OCI-LY1 (cell line): Measurements from ENCODE around the gene SMAD9.

ENCODE experiments used
- H2AFZ ChIP-seq: fragments of 200-600 bp; sonication (generic), shearing (Covaris generic); 2 replicates; pipeline ENCODE4 v1.6.0; 2014; ENCODE audit warnings: antibody characterized with exemption, mild to moderate bottlenecking, low read length
- H3F3A ChIP-seq: fragments of 200-600 bp; sonication (generic), shearing (Covaris generic); 2 replicates; pipeline ENCODE4 v1.6.0; 2014; ENCODE audit warnings: mild to moderate bottlenecking, antibody characterized with exemption, low read length, moderate library complexity; ENCODE audit not compliant: insufficient read depth
- H3K27ac ChIP-seq: fragments of 200-600 bp; sonication (generic); 2 replicates; pipeline ENCODE4 v1.5.1; 2014; ENCODE audit warnings: low read length, mixed run types, mild to moderate bottlenecking, low read depth; ENCODE audit not compliant: poor library complexity, severe bottlenecking
- H3K27me3 ChIP-seq: fragments of 200-600 bp; sonication (generic); 2 replicates; pipeline ENCODE4 v1.6.0; 2014; ENCODE audit warnings: antibody characterized with exemption, mild to moderate bottlenecking, low read length, moderate library complexity; ENCODE audit not compliant: insufficient read depth
- H3K36me3 ChIP-seq: fragments of 200-600 bp; sonication (generic); 2 replicates; pipeline ENCODE4 v1.6.1; 2014; ENCODE audit warnings: mild to moderate bottlenecking, antibody characterized with exemption, low read length, moderate library complexity, mixed read lengths; ENCODE audit not compliant: insufficient read depth
- H3K4me1 ChIP-seq: fragments of 200-600 bp; sonication (generic); 2 replicates; pipeline ENCODE4 v1.5.1; 2014; ENCODE audit warnings: mild to moderate bottlenecking, low read length, moderate library complexity; ENCODE audit not compliant: insufficient read depth, severe bottlenecking
- H3K4me2 ChIP-seq: fragments of 200-600 bp; sonication (generic), shearing (Covaris generic); 2 replicates; pipeline ENCODE4 v1.6.1; 2014; ENCODE audit warnings: low read length
- H3K4me3 ChIP-seq: fragments of 200-600 bp; sonication (generic); 2 replicates; pipeline ENCODE4 v1.5.1; 2014; ENCODE audit warnings: low read length, low read depth, mild to moderate bottlenecking, mixed read lengths; ENCODE audit not compliant: poor library complexity, severe bottlenecking
- H3K79me2 ChIP-seq: fragments of 200-600 bp; shearing (Covaris generic); 2 replicates; pipeline ENCODE4 v1.6.1; 2016; ENCODE audit warnings: mixed run types, low read length, mixed read lengths; ENCODE audit not compliant: insufficient read depth
- H3K9ac ChIP-seq: fragments of 200-600 bp; sonication (generic), shearing (Covaris generic); 2 replicates; pipeline ENCODE4 v1.6.1; 2014; ENCODE audit warnings: mild to moderate bottlenecking, low read length, mixed read lengths
- H3K9me2 ChIP-seq: fragments of 200-600 bp; sonication (generic), shearing (Covaris generic); 2 replicates; pipeline ENCODE4 v1.6.1; 2014; ENCODE audit warnings: low read depth, mild to moderate bottlenecking, low read length, mixed read lengths
- H3K9me3 ChIP-seq: fragments of 200-600 bp; shearing (Covaris generic); 2 replicates; pipeline ENCODE4 v1.6.1; 2014; ENCODE audit warnings: low read length, mixed read lengths
- H4K20me1 ChIP-seq: fragments of 200-600 bp; sonication (generic), shearing (Covaris generic); 2 replicates; pipeline ENCODE4 v1.6.0; 2016; ENCODE audit warnings: mild to moderate bottlenecking, low read length; ENCODE audit not compliant: insufficient read depth
- CTCF ChIP-seq: fragments of 200-600 bp; sonication (generic), shearing (Covaris generic); IDR thresholded peaks from 2 replicates; pipeline ENCODE4 v1.5.1; 2017; ENCODE audit warnings: mild to moderate bottlenecking, antibody characterized with exemption, low read length, moderate library complexity, mixed read lengths
- EZH2 ChIP-seq: fragments of 200-600 bp; sonication (generic), shearing (Covaris generic); IDR thresholded peaks from 2 replicates; pipeline ENCODE4 v1.8.0; 2017; ENCODE audit warnings: borderline replicate concordance, mixed run types, mild to moderate bottlenecking, antibody characterized with exemption, low read length, moderate library complexity, mixed read lengths

Gene SMAD9

GRCh38 chr13:36891752-36892151 is 28.3 kb downstream of the SMAD9 start:
- no peaks in the 10 kb centered on the region for H3K9me2 ChIP-seq
- no peak overlapping the region for H2AFZ ChIP-seq
- H3K4me1 ChIP-seq: no peaks in the 10 kb centered on the region
- no peaks in the 10 kb centered on the region for H3K79me2 ChIP-seq
- TF ChIP-seq EZH2 (no peak), CTCF (no peak)
- H3K4me2 ChIP-seq: no peak overlapping the region
- no peak overlapping the region for H3K27ac ChIP-seq
- no peaks in the 10 kb centered on the region for H4K20me1 ChIP-seq
- no peaks in the 10 kb centered on the region for H3K36me3 ChIP-seq
- no peak overlapping the region for H3K4me3 ChIP-seq
- H3K9me3 ChIP-seq: no peaks in the 10 kb centered on the region
- H3F3A ChIP-seq: no peaks in the 10 kb centered on the region
- H3K27me3 ChIP-seq: no peaks in the 10 kb centered on the region
- no peak overlapping the region for H3K9ac ChIP-seq

GRCh38 chr13:36888645-36889044 is 31.4 kb downstream of the SMAD9 start:
- Histone ChIP-seq H3F3A (no peaks in the 10 kb centered on the region), H3K4me1 (no peaks in the 10 kb centered on the region), H3K27ac (no peak overlapping the region), H3K4me3 (no peak overlapping the region), H3K79me2 (no peaks in the 10 kb centered on the region), H3K4me2 (no peak overlapping the region), H2AFZ (no peak overlapping the region), H3K27me3 (no peaks in the 10 kb centered on the region), H3K9me2 (no peaks in the 10 kb centered on the region), H4K20me1 (no peaks in the 10 kb centered on the region), H3K9ac (no peak overlapping the region), H3K36me3 (no peaks in the 10 kb centered on the region), H3K9me3 (no peaks in the 10 kb centered on the region)
- TF ChIP-seq CTCF (no peak), EZH2 (no peak)

GRCh38 chr13:36887758-36888521 is 32.1 kb downstream of the SMAD9 start:
- H3K9ac ChIP-seq: no peak overlapping the region
- H4K20me1 ChIP-seq: no peaks in the 10 kb centered on the region
- no peaks in the 10 kb centered on the region for H3F3A ChIP-seq
- no peaks in the 10 kb centered on the region for H3K4me1 ChIP-seq
- no peaks in the 10 kb centered on the region for H3K79me2 ChIP-seq
- H3K9me2 ChIP-seq: no peaks in the 10 kb centered on the region
- H3K4me2 ChIP-seq: no peak overlapping the region
- TF ChIP-seq EZH2 (no peak), CTCF (no peak)
- H3K36me3 ChIP-seq: no peaks in the 10 kb centered on the region
- H3K4me3 ChIP-seq: no peak overlapping the region
- H2AFZ ChIP-seq: no peak overlapping the region
- H3K27ac ChIP-seq: no peak overlapping the region
- H3K27me3 ChIP-seq: no peaks in the 10 kb centered on the region
- no peaks in the 10 kb centered on the region for H3K9me3 ChIP-seq
